GM12878 (cell line): ENCODE results near the gene KLK2. TPM values are rescaled to one million over a fixed set of nuclear protein-coding genes. Genes with fewer than 3 reads are reported as not detected.

Source experiments
- ATAC-seq: fragments of 200-7000 bp; cut with Tn5 transposase; 3 replicates; pipeline ENCODE4 v1.9.1; 2020; ENCODE audit warnings: mild to moderate bottlenecking, moderate library complexity
- BruUV-seq: library from RNA; stranded (reverse); fragments of 400-500 nt; replicated peaks from 2 replicates; lab custom pipeline; 2021; lab: Mats Ljungman, UMichigan
- CTCF ChIA-PET: fragments of 300-600 bp; sonication (Branson Sonifier 250); formaldehyde crosslinking; extraction: SDS; loops from one replicate; lab custom pipeline; 2021; ENCODE audit warnings: inconsistent platforms; lab: Yijun Ruan, JAX
- POLR2A ChIA-PET: fragments of 350-600 bp; formaldehyde crosslinking; extraction: SDS; loops from one replicate; lab custom pipeline; 2021; ENCODE audit warnings: inconsistent platforms; lab: Charles Lee
- RAD21 ChIA-PET: fragments of 300-600 bp; sonication (Branson Sonifier 250); formaldehyde crosslinking; loops from one replicate; lab custom pipeline; 2023; ENCODE audit warnings: antibody characterized with exemption; ENCODE audit not compliant: unreplicated experiment; lab: Charles Lee
- SMC1A ChIA-PET: fragments of 300-600 bp; sonication (Branson Sonifier 250); formaldehyde crosslinking; loops from one replicate; lab custom pipeline; 2023; ENCODE audit not compliant: unreplicated experiment, uncharacterized antibody; lab: Charles Lee
- DNase-seq: peaks from one replicate; pipeline ENCODE4 v3.0.0-alpha.2; 2011; ENCODE audit warnings: low read depth, low spot score
- FAIRE-seq: peaks from 3 replicates; lab custom pipeline; 2011; peaks lifted over from hg19 to GRCh38; lab: Jason Lieb, UNC
- H2AFZ ChIP-seq: 2 replicates; pipeline ENCODE4 v1.6.0; 2011; ENCODE audit warnings: low read depth, low read length, control low read depth; ENCODE audit not compliant: control insufficient read depth
- H3K27ac ChIP-seq: 2 replicates; pipeline ENCODE4 v1.5.1; 2011; ENCODE audit warnings: control low read depth; ENCODE audit not compliant: control insufficient read depth, insufficient read depth
- H3K27me3 ChIP-seq, 2 experiments: replicated peaks in 1 of 2; 2 replicates each; pipeline versions ENCODE4 v1.6.0 to v1.6.1; 2011; ENCODE audit warnings: low read length in 1 of 2; ENCODE audit not compliant: control insufficient read depth in 2 of 2, insufficient read depth in 2 of 2
- H3K36me3 ChIP-seq, 2 experiments: 2 replicates each; pipeline ENCODE4 v1.5.1; 2011; ENCODE audit warnings: low read length in 1 of 2; ENCODE audit not compliant: control insufficient read depth in 2 of 2, insufficient read depth in 2 of 2
- H3K4me1 ChIP-seq: 2 replicates; pipeline ENCODE4 v1.6.1; 2011; ENCODE audit warnings: mild to moderate bottlenecking, low read length, moderate library complexity, mixed read lengths; ENCODE audit not compliant: control insufficient read depth, insufficient read depth
- H3K4me2 ChIP-seq: 2 replicates; pipeline ENCODE4 v1.6.0; 2011; ENCODE audit warnings: control low read depth; ENCODE audit not compliant: control insufficient read depth, insufficient read depth
- H3K4me3 ChIP-seq: fragments of 200-600 bp; sonication (generic); 2 replicates; pipeline ENCODE4 v1.5.1; 2016
- H3K79me2 ChIP-seq: 2 replicates; pipeline ENCODE4 v1.6.0; 2011; ENCODE audit warnings: low read length; ENCODE audit not compliant: control insufficient read depth, insufficient read depth
- H3K9ac ChIP-seq: 2 replicates; pipeline ENCODE4 v1.8.0; 2011; ENCODE audit warnings: low read length, control low read depth, mixed read lengths; ENCODE audit not compliant: control insufficient read depth, insufficient read depth
- H3K9me3 ChIP-seq: replicated peaks from 3 replicates; pipeline ENCODE4 v1.5.1; 2011; ENCODE audit warnings: mild to moderate bottlenecking, low read length; ENCODE audit not compliant: control insufficient read depth, insufficient read depth
- H4K20me1 ChIP-seq: 2 replicates; pipeline ENCODE4 v1.6.0; 2011; ENCODE audit not compliant: control insufficient read depth, insufficient read depth
- BCL3 ChIP-seq: IDR thresholded peaks from 2 replicates; pipeline ENCODE4 v1.6.1; 2011; ENCODE audit warnings: borderline replicate concordance, low read depth, mild to moderate bottlenecking, moderate library complexity, low read length; ENCODE audit not compliant: insufficient read depth, poor library complexity, severe bottlenecking
- BMI1 ChIP-seq: fragments of 450-650 bp; IDR thresholded peaks from 2 replicates; pipeline ENCODE4 v1.6.1; 2016; ENCODE audit warnings: mild to moderate bottlenecking, moderate library complexity, borderline replicate concordance
- BRCA1 ChIP-seq: IDR thresholded peaks from 2 replicates; pipeline ENCODE4 v1.6.1; 2011; ENCODE audit warnings: low read depth, low read length, improper control_type of control experiment
- CHD4 ChIP-seq: fragments of 200-600 bp; sonication (generic); IDR thresholded peaks from 2 replicates; pipeline ENCODE4 v1.6.1; 2016; ENCODE audit warnings: mild to moderate bottlenecking
- DPF2 ChIP-seq: fragments of 450-650 bp; IDR thresholded peaks from 2 replicates; pipeline ENCODE4 v1.6.1; 2017; ENCODE audit warnings: mild to moderate bottlenecking
- E2F4 ChIP-seq: IDR thresholded peaks from 2 replicates; pipeline ENCODE4 v1.6.1; 2012; ENCODE audit warnings: low read depth, low read length, improper control_type of control experiment
- ETV6 ChIP-seq, 2 experiments: fragments of 450-650 bp in 1 of 2; IDR thresholded peaks in 1 of 2; conservative IDR thresholded peaks in 1 of 2; 2 replicates each; pipeline ENCODE4 v1.6.1; 2014; ENCODE audit warnings: antibody characterized with exemption in 1 of 2, borderline replicate concordance in 1 of 2, low read depth in 1 of 2, mild to moderate bottlenecking in 1 of 2, moderate library complexity in 1 of 2
- EZH2 ChIP-seq: IDR thresholded peaks from 2 replicates; pipeline ENCODE4 v1.6.1; 2012; ENCODE audit warnings: low read depth, mild to moderate bottlenecking, control low read depth, inconsistent platforms, low read length, borderline replicate concordance; ENCODE audit not compliant: control insufficient read depth
- KAT2A ChIP-seq: conservative IDR thresholded peaks from 2 replicates; pipeline ENCODE4 v1.6.1; 2011; ENCODE audit warnings: low read depth, low read length; ENCODE audit not compliant: control insufficient read depth
- KDM1A ChIP-seq: fragments of 200-600 bp; sonication (generic); IDR thresholded peaks from 2 replicates; pipeline ENCODE4 v1.6.1; 2016; ENCODE audit warnings: borderline replicate concordance
- NFYA ChIP-seq: IDR thresholded peaks from 2 replicates; pipeline ENCODE4 v1.6.1; 2011; ENCODE audit warnings: low read depth, mild to moderate bottlenecking, low read length, improper control_type of control experiment, borderline replicate concordance
- NR2C2 ChIP-seq: IDR thresholded peaks from 2 replicates; pipeline ENCODE4 v1.6.1; 2011; ENCODE audit warnings: borderline replicate concordance, low read depth; ENCODE audit not compliant: control insufficient read depth, insufficient read length
- PML ChIP-seq: IDR thresholded peaks from 2 replicates; pipeline ENCODE4 v1.6.1; 2012; ENCODE audit warnings: low read length, inconsistent platforms
- RELB ChIP-seq: fragments of 450-650 bp; IDR thresholded peaks from 2 replicates; pipeline ENCODE4 v1.6.1; 2017; ENCODE audit warnings: low read depth, mild to moderate bottlenecking, moderate library complexity
- SMARCA5 ChIP-seq: fragments of 450-650 bp; IDR thresholded peaks from 2 replicates; pipeline ENCODE4 v1.6.1; 2017; ENCODE audit warnings: mild to moderate bottlenecking
- TCF3 ChIP-seq: IDR thresholded peaks from 2 replicates; pipeline ENCODE4 v1.6.1; 2012; ENCODE audit warnings: low read depth, mild to moderate bottlenecking, low read length, borderline replicate concordance; ENCODE audit not compliant: insufficient read depth
- ZNF217 ChIP-seq: fragments of 450-650 bp; IDR thresholded peaks from 2 replicates; pipeline ENCODE4 v1.6.1; 2017; ENCODE audit warnings: antibody characterized with exemption, mild to moderate bottlenecking
- ZNF384 ChIP-seq: IDR thresholded peaks from 2 replicates; pipeline ENCODE4 v1.6.1; 2012; ENCODE audit warnings: low read depth, mild to moderate bottlenecking, low read length, improper control_type of control experiment, borderline replicate concordance
- WGBS: methylation state at CpG from one replicate; pipeline ENCODE4 v1.1.6; 2016; ENCODE audit warnings: low lambda C conversion rate; ENCODE audit not compliant: insufficient replicate concordance, insufficient coverage; ENCODE audit errors: missing lambda C conversion rate; 5-methylcytosine and 5-hydroxymethylcytosine counted together
- in situ Hi-C: fragments of 300-500 bp; cut with MboI; formaldehyde crosslinking; loops from 9 replicates; pipeline ENCODE4 v1.14.3; 2018; ENCODE audit warnings: mixed read lengths
- intact Hi-C: fragments of 100-400 bp; cut with micrococcal nuclease; formaldehyde crosslinking; loops from one replicate; pipeline ENCODE4 v1.14.2; 2022; ENCODE audit not compliant: unreplicated experiment
- polyA plus RNA-seq, 11 experiments: library from polyadenylated mRNA; depleted of rRNA in 4 of 11; unstranded in 6 of 11; stranded (reverse) in 5 of 11; fragments of >200 nt; fragmentation: Nextera tagmentation in 4 of 11; fragmentation: Illumina TruSeq in 1 of 11; extraction: Ambion mirVana in 4 of 11; extraction: Trizol in 1 of 11; gene quantifications; 1 replicate in 1 of 11; 2 replicates in 10 of 11; pipeline versions ENCODE4 v1.2.1 to v1.2.3, GENCODE V29; 2011 to 2016; ENCODE audit warnings: inconsistent platforms in 2 of 11, missing spikeins in 2 of 11, low read depth in 1 of 11
- total RNA-seq, 4 experiments: library from RNA; depleted of rRNA in 3 of 4; stranded (reverse); fragments of >200 nt in 3 of 4; fragmentation: Illumina TruSeq in 1 of 4; extraction: Trizol in 1 of 4; gene quantifications; 2 replicates each; pipeline versions ENCODE4 v1.2.1 to v1.2.3, GENCODE V29; 2013 to 2021

The KLK2 gene
- total and polyA plus RNA-seq, 10 of the 15 experiments (the other 5 are each of a cell fraction or from before 2014, with no cell fraction given) = 0.19 to 3.1 (median 1.2) TPM

GRCh38 chr19:50897612-50898011, 24.4 kb downstream of the KLK2 start (continued):
- TF ChIP-seq ETV6 (conservative IDR thresholded peaks at IDR 0.05 in 1 of 2, IDR thresholded peaks at IDR 0.05 in 1 of 2; ENCODE audit: borderline replicate concordance in 1 of 2, low read depth in 1 of 2) = no peak
- TF ChIP-seq RELB = peak; percentile 44; the same call in 1 of the 2 replicates
- no peak for TF ChIP-seq BMI1
- no peak for TF ChIP-seq ZNF384
- TF ChIP-seq, all 136 proteins: peak for 16

GRCh38 chr19:50898018-50898417, 24.8 kb downstream of the KLK2 start:
- Histone ChIP-seq H3K4me2 (peak overlapping the region; percentile 39), H3K79me2 (no peaks in the 10 kb centered on the region), H2AFZ (no peak overlapping the region; the same call in 1 of the 2 replicates), H3K4me3 (no peak overlapping the region), H3K27ac (peak overlapping the region; percentile 76; the same call in 1 of the 2 replicates), H3K36me3 (no peaks in the 10 kb centered on the region), H4K20me1 (no peaks in the 10 kb centered on the region), H3K27me3 (no peaks in the 10 kb centered on the region), H3K9me3 (peaks cover 6% of the 10 kb centered on the region; the same call in 1 of the 3 replicates), H3K4me1 (peaks cover 21% of the 10 kb centered on the region), H3K9ac (no peak overlapping the region)
- SMC1A ChIA-PET = interaction anchor here (0.7 to 4.7 kb wide), 6 partner anchors 8 to 103 kb away, joined by 3 to 28 read pairs (median 6); no protein-coding TSS in a partner anchor
- ATAC-seq (no peak), DNase-seq (no peak), FAIRE-seq (no peak)
- 76% methylated on average over 4 of the region's 4 CpGs for WGBS
- no TSS peak for BruUV-seq
- RAD21 ChIA-PET = interaction anchor here (1.0 to 3.8 kb wide), 5 partner anchors 9 to 81 kb away, joined by 3 to 19 read pairs (median 3); no protein-coding TSS in a partner anchor
- POLR2A ChIA-PET = interaction anchor here (0.6 to 2.0 kb wide), 4 partner anchors 10 to 80 kb away, joined by 4 to 8 read pairs (median 5); no protein-coding TSS in a partner anchor
- in situ Hi-C loops = loop anchor here (10.0 kb wide), 1 partner anchor 543 kb away; no protein-coding TSS in a partner anchor
- intact Hi-C loops = loop anchor here (5.0 to 10.0 kb wide), 2 partner anchors 61 to 543 kb away; no protein-coding TSS in a partner anchor
- CTCF ChIA-PET = interaction anchor here (0.6 to 4.0 kb wide), 9 partner anchors 8 to 442 kb away, joined by 3 to 33 read pairs (median 5); no protein-coding TSS in a partner anchor
- no peak for TF ChIP-seq KAT2A
- no peak for TF ChIP-seq EZH2
- TF ChIP-seq SMARCA5 = peak; percentile 76
- TF ChIP-seq E2F4 = no peak
- no peak for TF ChIP-seq CHD4
- peak; percentile 28; the same call in 1 of the 2 replicates for TF ChIP-seq ZNF217
- TF ChIP-seq DPF2 = no peak
- TF ChIP-seq TCF3 = no peak
- no peak for TF ChIP-seq KDM1A
- no peak for TF ChIP-seq BRCA1
- no peak for TF ChIP-seq PML
- no peak for TF ChIP-seq NFYA
- no peak for TF ChIP-seq BCL3
- no peak for TF ChIP-seq NR2C2
